ENCODE results near the gene MOV10. TPM values are rescaled to one million over a fixed set of nuclear protein-coding genes. Genes with fewer than 3 reads are reported as not detected.

MOV10 gene
- total and polyA plus RNA-seq, 9 of the 15 experiments (the other 6 are each of a cell fraction or from before 2014, with no cell fraction given), result 16.7 to 105 (median 49.5) TPM

DNA sequence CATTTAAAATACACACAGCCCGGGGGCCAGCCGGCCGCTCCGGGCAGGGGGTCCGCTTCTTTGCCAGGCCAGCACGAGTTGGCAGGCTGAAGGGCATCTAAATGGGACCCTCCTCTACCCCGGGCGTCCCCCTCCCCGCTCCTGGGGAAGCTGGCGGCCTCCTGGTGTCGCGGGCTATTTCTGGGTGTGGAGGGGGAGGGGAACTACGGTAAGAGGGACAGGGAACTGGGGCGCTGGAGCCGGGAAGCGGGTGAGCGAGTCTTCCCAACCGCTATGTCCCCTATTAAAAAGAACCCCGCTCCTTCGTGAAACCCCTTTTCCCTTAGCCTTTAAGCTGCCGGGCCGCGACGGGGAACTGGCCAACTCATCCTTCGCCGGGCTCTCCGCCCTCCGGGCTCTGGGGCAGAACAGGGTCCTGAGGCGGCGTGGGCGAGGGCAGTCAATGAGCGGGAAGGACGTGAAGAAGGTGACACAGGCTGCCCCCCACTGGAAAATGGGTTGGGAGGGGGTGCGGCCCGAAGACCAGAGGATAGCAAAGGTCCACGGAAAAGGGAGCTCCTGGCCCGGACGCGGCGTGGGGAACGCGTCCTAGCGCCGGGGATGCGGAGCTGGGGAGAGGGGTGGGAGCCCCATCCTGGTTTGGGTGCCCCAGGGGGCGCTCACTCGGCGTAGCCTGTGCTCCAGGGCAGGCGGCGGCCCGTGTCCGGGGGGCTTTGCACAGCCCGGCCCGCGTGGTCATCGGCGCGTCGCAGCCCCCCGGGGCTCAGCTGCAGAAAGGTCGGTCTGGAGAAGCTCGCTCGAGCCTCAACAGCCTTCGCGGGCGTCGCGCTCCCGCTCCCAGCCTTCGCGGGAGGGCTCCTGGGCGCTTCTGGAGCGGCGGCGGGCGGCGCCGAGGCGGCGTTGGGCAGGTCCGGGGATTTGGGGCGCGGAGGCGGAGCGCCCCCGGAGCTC is 40.1 kb downstream of the MOV10 start (continued):
- TF ChIP-seq, protein P1, sequence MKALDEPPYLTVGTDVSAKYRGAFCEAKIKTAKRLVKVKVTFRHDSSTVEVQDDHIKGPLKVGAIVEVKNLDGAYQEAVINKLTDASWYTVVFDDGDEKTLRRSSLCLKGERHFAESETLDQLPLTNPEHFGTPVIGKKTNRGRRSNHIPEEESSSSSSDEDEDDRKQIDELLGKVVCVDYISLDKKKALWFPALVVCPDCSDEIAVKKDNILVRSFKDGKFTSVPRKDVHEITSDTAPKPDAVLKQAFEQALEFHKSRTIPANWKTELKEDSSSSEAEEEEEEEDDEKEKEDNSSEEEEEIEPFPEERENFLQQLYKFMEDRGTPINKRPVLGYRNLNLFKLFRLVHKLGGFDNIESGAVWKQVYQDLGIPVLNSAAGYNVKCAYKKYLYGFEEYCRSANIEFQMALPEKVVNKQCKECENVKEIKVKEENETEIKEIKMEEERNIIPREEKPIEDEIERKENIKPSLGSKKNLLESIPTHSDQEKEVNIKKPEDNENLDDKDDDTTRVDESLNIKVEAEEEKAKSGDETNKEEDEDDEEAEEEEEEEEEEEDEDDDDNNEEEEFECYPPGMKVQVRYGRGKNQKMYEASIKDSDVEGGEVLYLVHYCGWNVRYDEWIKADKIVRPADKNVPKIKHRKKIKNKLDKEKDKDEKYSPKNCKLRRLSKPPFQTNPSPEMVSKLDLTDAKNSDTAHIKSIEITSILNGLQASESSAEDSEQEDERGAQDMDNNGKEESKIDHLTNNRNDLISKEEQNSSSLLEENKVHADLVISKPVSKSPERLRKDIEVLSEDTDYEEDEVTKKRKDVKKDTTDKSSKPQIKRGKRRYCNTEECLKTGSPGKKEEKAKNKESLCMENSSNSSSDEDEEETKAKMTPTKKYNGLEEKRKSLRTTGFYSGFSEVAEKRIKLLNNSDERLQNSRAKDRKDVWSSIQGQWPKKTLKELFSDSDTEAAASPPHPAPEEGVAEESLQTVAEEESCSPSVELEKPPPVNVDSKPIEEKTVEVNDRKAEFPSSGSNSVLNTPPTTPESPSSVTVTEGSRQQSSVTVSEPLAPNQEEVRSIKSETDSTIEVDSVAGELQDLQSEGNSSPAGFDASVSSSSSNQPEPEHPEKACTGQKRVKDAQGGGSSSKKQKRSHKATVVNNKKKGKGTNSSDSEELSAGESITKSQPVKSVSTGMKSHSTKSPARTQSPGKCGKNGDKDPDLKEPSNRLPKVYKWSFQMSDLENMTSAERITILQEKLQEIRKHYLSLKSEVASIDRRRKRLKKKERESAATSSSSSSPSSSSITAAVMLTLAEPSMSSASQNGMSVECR (CRISPR knock-in tag; IDR thresholded peaks at IDR 0.05), result peak; percentile 20; the same call in 1 of the 2 replicates
- TF ChIP-seq DNMT1 (IDR thresholded peaks at IDR 0.05), result no peak
- TF ChIP-seq ZNF3 (CRISPR knock-in tag; IDR thresholded peaks at IDR 0.05), result no peak
- no peak for TF ChIP-seq PHF21A (IDR thresholded peaks at IDR 0.05; ENCODE audit: borderline replicate concordance, low read depth)
- no peak for TF ChIP-seq MAFK (IDR thresholded peaks at IDR 0.05; ENCODE audit: low read length)
- no peak for TF ChIP-seq ZC3H8 (IDR thresholded peaks at IDR 0.05)
- TF ChIP-seq ZNF175 (CRISPR knock-in tag; IDR thresholded peaks at IDR 0.05; ENCODE audit: low read depth), result no peak
- no peak for TF ChIP-seq ZZZ3 (IDR thresholded peaks at IDR 0.05)
- no peak for TF ChIP-seq ZNF408 (CRISPR knock-in tag; IDR thresholded peaks at IDR 0.05; ENCODE audit: low read depth)
- TF ChIP-seq, protein P2, sequence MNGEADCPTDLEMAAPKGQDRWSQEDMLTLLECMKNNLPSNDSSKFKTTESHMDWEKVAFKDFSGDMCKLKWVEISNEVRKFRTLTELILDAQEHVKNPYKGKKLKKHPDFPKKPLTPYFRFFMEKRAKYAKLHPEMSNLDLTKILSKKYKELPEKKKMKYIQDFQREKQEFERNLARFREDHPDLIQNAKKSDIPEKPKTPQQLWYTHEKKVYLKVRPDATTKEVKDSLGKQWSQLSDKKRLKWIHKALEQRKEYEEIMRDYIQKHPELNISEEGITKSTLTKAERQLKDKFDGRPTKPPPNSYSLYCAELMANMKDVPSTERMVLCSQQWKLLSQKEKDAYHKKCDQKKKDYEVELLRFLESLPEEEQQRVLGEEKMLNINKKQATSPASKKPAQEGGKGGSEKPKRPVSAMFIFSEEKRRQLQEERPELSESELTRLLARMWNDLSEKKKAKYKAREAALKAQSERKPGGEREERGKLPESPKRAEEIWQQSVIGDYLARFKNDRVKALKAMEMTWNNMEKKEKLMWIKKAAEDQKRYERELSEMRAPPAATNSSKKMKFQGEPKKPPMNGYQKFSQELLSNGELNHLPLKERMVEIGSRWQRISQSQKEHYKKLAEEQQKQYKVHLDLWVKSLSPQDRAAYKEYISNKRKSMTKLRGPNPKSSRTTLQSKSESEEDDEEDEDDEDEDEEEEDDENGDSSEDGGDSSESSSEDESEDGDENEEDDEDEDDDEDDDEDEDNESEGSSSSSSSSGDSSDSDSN (IDR thresholded peaks at IDR 0.05; ENCODE audit: borderline replicate concordance in 1 of 2, low read depth in 2 of 2, low read length in 2 of 2), result 0 out of 4 replicates have a peak, but pooled peaks have one; percentile 25 to 66
- TF ChIP-seq, protein P3, sequence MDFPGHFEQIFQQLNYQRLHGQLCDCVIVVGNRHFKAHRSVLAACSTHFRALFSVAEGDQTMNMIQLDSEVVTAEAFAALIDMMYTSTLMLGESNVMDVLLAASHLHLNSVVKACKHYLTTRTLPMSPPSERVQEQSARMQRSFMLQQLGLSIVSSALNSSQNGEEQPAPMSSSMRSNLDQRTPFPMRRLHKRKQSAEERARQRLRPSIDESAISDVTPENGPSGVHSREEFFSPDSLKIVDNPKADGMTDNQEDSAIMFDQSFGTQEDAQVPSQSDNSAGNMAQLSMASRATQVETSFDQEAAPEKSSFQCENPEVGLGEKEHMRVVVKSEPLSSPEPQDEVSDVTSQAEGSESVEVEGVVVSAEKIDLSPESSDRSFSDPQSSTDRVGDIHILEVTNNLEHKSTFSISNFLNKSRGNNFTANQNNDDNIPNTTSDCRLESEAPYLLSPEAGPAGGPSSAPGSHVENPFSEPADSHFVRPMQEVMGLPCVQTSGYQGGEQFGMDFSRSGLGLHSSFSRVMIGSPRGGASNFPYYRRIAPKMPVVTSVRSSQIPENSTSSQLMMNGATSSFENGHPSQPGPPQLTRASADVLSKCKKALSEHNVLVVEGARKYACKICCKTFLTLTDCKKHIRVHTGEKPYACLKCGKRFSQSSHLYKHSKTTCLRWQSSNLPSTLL (IDR thresholded peaks at IDR 0.05), result no peak
